ENCODE results near the gene COL13A1.

The COL13A1 gene

DNA sequence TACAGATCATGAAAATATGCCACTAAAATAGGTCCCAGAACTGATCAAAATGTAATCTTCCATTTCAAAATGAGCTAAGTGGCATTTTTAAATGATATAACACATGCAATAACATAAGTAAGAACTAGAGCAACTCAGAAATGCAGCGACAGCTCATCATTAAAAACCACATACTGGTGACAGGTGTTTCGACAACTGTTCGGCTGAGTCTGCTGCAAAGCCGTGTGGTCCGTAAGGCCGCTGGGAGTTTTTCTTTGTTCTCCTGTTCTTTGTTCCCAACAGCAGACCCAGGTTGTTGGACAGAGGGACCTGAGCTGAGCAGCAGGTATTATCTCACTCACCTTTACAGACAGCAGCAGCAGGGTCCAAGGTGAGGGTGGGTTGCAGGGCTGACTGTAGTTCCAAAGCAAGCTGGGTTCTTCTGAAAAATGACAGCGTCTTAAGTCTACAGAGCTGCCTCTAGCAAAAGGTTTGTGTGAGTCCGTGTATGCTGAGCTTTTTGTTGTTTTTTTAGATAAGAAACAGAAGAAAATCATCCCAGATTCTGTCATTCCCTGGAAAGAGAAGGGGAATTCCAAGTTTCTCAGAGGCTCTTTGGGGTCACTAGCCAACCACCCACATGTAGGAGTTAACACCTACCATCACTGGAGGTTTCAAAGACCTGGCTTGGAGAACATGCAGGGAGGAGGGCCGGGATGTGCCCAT lies 205.6 kb downstream of the COL13A1 start:
- in situ Hi-C loops (cut with MboI; ENCODE audit: low sequenced_read_pairs): no loop called here

Data from HL-60/S4 treated with phorbol 12-myristate 13-acetate at 8.2 ng/mL for 4 days and 3 days (cell line).